Tibial artery (tissue), 4 donors: ENCODE results near the gene CAMK2B.

ENCODE experiments used
- DNase-seq, 2 donors: peaks; one replicate each; pipeline ENCODE4 v3.0.0-alpha.2; 2019
- H3K27ac ChIP-seq, 2 donors: fragments of 200-600 bp; sonication (generic) in 1 of 2; 1 replicate in 1 of 2; 2 replicates in 1 of 2; pipeline ENCODE4 v1.5.1; 2018 to 2019; ENCODE audit warnings: mild to moderate bottlenecking in 1 of 2
- H3K27me3 ChIP-seq, 2 donors: fragments of 200-600 bp; sonication (generic) in 1 of 2; one replicate each; pipeline versions ENCODE4 v1.5.1 to v1.6.0; 2016 to 2019
- H3K36me3 ChIP-seq, 3 donors: fragments of 200-600 bp; sonication (generic) in 2 of 3; one replicate each; pipeline ENCODE4 v1.5.1; 2016 to 2019; ENCODE audit warnings: mild to moderate bottlenecking in 2 of 3
- H3K4me1 ChIP-seq, 4 donors: fragments of 200-600 bp; sonication (generic) in 2 of 4; 1 replicate in 3 of 4; 2 replicates in 1 of 4; pipeline ENCODE4 v1.5.1; 2016 to 2019
- H3K4me3 ChIP-seq, 2 donors: fragments of 200-600 bp; sonication (generic) in 1 of 2; 1 replicate in 1 of 2; 2 replicates in 1 of 2; pipeline ENCODE4 v1.5.1; 2018 to 2019; ENCODE audit warnings: mild to moderate bottlenecking in 2 of 2
- H3K9me3 ChIP-seq, 3 donors: fragments of 200-600 bp; sonication (generic) in 1 of 3; one replicate each; pipeline ENCODE4 v1.5.1; 2016 to 2019
- CTCF ChIP-seq, 2 experiments: fragments of 200-600 bp in 1 of 2; fragments of 450-650 bp in 1 of 2; IDR thresholded peaks; one replicate each; pipeline ENCODE4 v1.5.1; 2017 to 2019; ENCODE audit warnings: antibody characterized with exemption in 2 of 2, mild to moderate bottlenecking in 1 of 2, moderate library complexity in 1 of 2
- intact Hi-C: fragments of 100-400 bp; cut with DNase I; formaldehyde crosslinking; loops from one replicate; pipeline ENCODE4 v1.15.0; 2023; ENCODE audit warnings: low total_unique reads

Gene CAMK2B

GRCh38 chr7:44325201-44325671 is at the start of gene CAMK2B:
TSS of gene CAMK2B (minus strand) at chr7:44325594. CDS start at chr7:44325421, 173 bp downstream.
- DNase-seq, result no peak

GRCh38 chr7:44374007-44374763 is 48.8 kb upstream of the CAMK2B start:
- intact Hi-C loops, result no loop called here
- Histone ChIP-seq H3K4me1 (no peaks in the 10 kb centered on the region), H3K4me3 (no peak overlapping the region), H3K36me3 (no peaks in the 10 kb centered on the region), H3K27me3 (peaks cover 0 to 14% of the 10 kb centered on the region in 2 donors), H3K27ac (no peak overlapping the region), H3K9me3 (no peaks in the 10 kb centered on the region)
- TF ChIP-seq CTCF (IDR thresholded peaks at IDR 0.05), result no peak
- DNase-seq, result no peak

More at GRCh38 chr7:44325201-44325671, at the start of gene CAMK2B:
- Histone ChIP-seq H3K4me3 (peak within 1 kb of the TSS; percentile 16 to 37), H3K9me3 (no peaks in the 10 kb centered on the region), H3K36me3 (no peaks in the 10 kb centered on the region), H3K27ac (no peak within 1 kb of the TSS), H3K4me1 (peaks cover 0 to 14% (median 7%) of the 10 kb centered on the region in 4 donors), H3K27me3 (peaks cover 0 to 44% of the 10 kb centered on the region in 2 donors)
- intact Hi-C loops, result no loop called here
- TF ChIP-seq CTCF (IDR thresholded peaks at IDR 0.05), result no peak

GRCh38 chr7:44373418-44373740 is 48.0 kb upstream of the CAMK2B start:
- peaks cover 0 to 5% (median 0%) of the 10 kb centered on the region in 3 donors for H3K9me3 ChIP-seq
- H3K4me3 ChIP-seq, result no peak overlapping the region
- H3K36me3 ChIP-seq, result no peaks in the 10 kb centered on the region
- H3K27me3 ChIP-seq, result peaks cover 0 to 18% of the 10 kb centered on the region in 2 donors
- H3K4me1 ChIP-seq, result no peaks in the 10 kb centered on the region
- H3K27ac ChIP-seq, result no peak overlapping the region
- intact Hi-C loops, result no loop called here
- no peak for DNase-seq
- no peak for TF ChIP-seq CTCF (IDR thresholded peaks at IDR 0.05)

GRCh38 chr7:44372560-44373417 is 47.4 kb upstream of the CAMK2B start:
- H3K9me3 ChIP-seq, result peaks cover 0 to 5% (median 0%) of the 10 kb centered on the region in 3 donors
- DNase-seq, result no peak
- no peaks in the 10 kb centered on the region for H3K36me3 ChIP-seq
- no peak overlapping the region for H3K27ac ChIP-seq
- no peak overlapping the region for H3K4me3 ChIP-seq
- intact Hi-C loops, result no loop called here
- no peaks in the 10 kb centered on the region for H3K4me1 ChIP-seq
- peaks cover 0 to 24% of the 10 kb centered on the region in 2 donors for H3K27me3 ChIP-seq
- TF ChIP-seq CTCF (IDR thresholded peaks at IDR 0.05), result no peak

- Histone ChIP-seq H3K9me3 (peaks cover 0 to 5% (median 0%) of the 10 kb centered on the region in 3 donors), H3K27me3 (peaks cover 0 to 11% of the 10 kb centered on the region in 2 donors), H3K4me1 (no peaks in the 10 kb centered on the region), H3K27ac (no peak overlapping the region), H3K4me3 (no peak overlapping the region), H3K36me3 (no peaks in the 10 kb centered on the region)
- DNase-seq, result no peak
- TF ChIP-seq CTCF (IDR thresholded peaks at IDR 0.05), result no peak
- intact Hi-C loops, result no loop called here
Observed at GRCh38 chr7:44368885-44369284, 43.5 kb upstream of the CAMK2B start.
